ENCODE data around the gene HOXB13.

The HOXB13 gene

DNA sequence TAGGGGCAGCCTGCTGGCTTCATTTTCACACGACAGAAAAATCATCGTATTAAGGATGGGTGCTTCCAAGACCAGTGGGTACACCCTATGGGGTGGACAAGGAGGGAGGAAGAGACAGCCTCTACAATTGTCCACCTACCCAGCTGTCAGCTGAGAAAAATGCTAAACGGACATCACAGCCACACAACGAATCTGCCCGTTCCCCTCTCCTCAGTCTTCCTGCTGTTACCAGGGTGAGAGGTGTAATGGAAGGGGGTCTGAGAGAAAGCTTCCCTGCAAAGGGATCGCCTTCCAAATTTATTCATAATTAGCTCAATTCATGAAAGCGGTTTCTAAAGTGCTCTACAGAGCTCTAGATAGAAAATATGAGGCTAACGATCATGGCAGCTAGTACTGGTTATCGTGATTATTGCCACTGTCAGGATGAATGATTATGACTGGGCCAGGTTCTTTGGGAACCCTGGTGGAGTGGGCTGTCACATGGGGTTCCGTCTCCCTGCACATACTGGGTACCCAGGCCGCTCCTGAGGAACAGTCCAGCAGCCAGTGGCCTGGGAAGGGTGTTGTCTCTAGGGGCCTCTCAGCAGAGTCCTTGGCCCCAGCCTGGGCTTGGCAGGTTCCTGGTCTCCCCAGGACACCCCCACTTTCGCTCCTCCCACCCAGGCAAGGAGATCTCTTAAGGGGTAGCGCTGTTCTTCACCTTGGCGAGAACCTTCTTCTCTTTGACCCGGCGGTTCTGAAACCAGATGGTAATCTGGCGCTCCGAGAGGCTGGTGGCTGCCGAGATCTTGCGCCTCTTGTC, 2.2 kb downstream of the HOXB13 start:
- no peak for TF ChIP-seq ZNF274 (IDR thresholded peaks at IDR 0.05; ENCODE audit: low read depth, low read length)

DNA sequence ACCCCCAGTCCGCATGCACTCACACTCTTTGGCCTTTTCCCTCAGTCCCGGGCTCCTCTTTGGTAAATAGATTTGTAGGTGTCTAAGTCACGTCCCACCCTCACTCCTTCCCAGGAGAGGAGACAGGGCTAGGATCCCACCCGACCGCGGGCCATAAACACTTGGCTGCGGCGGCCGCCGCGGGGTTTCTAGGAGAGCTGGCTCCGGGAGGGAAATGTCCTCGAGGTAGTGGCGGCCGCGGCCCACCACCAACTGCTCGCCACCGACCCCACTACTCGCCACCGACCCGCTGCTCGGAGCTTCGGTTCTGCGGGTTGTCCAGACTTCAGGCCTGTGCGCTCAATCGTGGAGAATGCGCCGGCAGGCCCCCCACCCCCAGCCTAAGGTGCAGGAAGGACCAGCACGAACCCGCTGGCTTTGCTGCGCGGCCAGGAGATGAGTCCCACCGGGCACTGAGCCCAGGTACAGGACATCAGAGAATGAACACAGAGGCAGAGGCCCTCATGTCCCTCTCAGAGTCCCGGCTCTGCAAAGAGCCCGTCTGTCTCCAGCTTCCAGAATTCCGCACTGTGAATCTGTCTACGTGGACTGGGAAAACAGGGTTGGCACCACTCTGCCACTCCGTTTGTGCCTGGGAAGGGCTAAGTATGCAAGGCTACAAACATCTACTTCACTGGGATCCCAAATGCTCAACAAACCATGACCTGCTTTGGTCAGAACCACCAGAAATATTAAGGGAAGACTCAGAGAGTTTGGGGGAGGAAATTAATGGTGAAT, 3.1 kb downstream of the HOXB13 start:
- TF ChIP-seq ZNF274 (IDR thresholded peaks at IDR 0.05; ENCODE audit: low read depth, low read length), result no peak
- H3K4me3 ChIP-seq (ENCODE audit: low read length), result no peak overlapping the region

More for the DNA sequence above, 2.2 kb downstream of the HOXB13 start:
- no peak overlapping the region for H3K4me3 ChIP-seq (ENCODE audit: low read length)

GRCh38 chr17:48725004-48725287, 3.6 kb downstream of the HOXB13 start:
- no peak for TF ChIP-seq ZNF274 (IDR thresholded peaks at IDR 0.05; ENCODE audit: low read depth, low read length)
- H3K4me3 ChIP-seq (ENCODE audit: low read length), result no peak overlapping the region

- H3K4me3 ChIP-seq (ENCODE audit: low read length), result no peak overlapping the region
Measured at GRCh38 chr17:48724251-48725003, 4.1 kb downstream of the HOXB13 start.

DNA sequence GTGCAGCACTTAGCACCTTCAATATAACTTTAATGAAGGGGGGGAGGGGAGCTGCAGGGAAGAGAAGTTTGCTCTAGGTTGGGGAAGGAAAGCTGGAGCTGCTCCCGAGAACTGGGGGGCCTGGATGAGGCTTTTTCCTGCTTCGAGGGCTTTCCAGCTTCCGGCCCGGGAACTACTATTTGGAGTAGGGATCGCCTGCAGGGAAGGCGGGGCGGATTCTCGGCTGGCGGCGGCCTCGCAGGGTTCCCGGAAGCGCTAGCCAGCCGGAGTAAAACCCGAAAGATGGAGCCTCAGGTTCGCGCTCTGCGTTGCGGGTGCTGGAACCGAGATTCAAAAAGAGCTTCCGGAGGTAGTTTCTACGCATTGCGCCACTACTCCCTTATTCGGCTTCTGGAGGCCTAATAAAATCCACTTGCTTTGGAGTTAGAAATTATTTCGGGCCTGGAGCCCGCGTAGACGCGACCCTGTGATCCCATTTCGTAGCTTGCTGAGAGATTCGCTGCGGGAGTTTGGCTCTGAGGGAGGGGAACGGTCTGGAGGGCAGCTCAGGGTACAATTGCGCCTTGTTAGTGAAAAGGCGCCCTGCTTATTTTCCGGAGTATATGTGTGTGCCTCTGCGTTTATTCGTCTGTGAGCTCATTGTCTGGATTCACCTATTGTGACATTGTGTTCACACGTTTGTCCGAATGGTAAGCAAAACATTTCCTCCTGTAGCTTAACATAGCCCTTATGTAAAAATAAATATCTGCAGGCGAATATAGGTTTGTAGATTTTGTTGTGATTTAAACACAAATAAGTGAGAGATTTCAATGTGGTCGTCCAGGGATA, 4.9 kb downstream of the HOXB13 start:
- no peak for TF ChIP-seq ZNF274 (IDR thresholded peaks at IDR 0.05; ENCODE audit: low read depth, low read length)
- H3K4me3 ChIP-seq (ENCODE audit: low read length), result no peak overlapping the region; the same call in 1 of the 2 replicates

More at GRCh38 chr17:48724251-48725003, 4.1 kb downstream of the HOXB13 start:
- no peak for TF ChIP-seq ZNF274 (IDR thresholded peaks at IDR 0.05; ENCODE audit: low read depth, low read length)

DNA sequence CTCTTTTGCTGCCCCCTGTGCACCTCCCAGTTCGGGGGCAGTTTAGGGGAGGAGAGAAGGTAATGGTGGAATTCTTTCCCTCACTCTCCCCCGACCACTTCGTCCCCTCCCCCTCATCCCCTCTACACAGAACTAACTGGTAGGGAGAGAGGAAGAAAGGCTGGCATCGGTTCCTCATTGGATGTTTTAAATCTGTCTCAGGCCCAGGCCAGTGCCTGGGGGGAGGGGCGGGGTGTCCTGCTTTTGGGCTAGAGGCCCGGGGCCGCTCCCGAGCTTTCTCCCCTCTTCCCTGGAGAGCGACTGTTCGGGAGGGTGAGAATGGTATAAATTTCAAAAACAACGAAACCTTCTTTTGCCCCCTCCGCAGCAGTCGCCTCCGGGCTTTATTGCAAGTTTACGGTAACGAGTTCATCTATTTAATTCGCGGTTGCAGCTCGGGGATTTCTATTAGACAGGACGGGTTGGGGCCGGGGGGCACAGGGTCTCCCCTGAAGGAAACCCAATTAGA, 5.6 kb downstream of the HOXB13 start, which contains the start of gene PRAC2:
Gene PRAC2 (plus strand): TSS at position 271 of the 508 bp plus-strand sequence. CDS start 1,226 bp downstream, outside the sequence.
- no peak within 1 kb of the TSS; the same call in 1 of the 2 replicates for H3K4me3 ChIP-seq (ENCODE audit: low read length)
- TF ChIP-seq ZNF274 (IDR thresholded peaks at IDR 0.05; ENCODE audit: low read depth, low read length), result no peak

- H3K4me3 ChIP-seq (ENCODE audit: low read length), result no peak within 1 kb of the TSS; the same call in 1 of the 2 replicates
- no peak for TF ChIP-seq ZNF274 (IDR thresholded peaks at IDR 0.05; ENCODE audit: low read depth, low read length)
Measured at GRCh38 chr17:48722201-48722907, 6.2 kb downstream of the HOXB13 start, which contains the start of gene PRAC1. PRAC1 (minus strand) TSS chr17:48722518; CDS start chr17:48722392, 126 bp downstream.

DNA sequence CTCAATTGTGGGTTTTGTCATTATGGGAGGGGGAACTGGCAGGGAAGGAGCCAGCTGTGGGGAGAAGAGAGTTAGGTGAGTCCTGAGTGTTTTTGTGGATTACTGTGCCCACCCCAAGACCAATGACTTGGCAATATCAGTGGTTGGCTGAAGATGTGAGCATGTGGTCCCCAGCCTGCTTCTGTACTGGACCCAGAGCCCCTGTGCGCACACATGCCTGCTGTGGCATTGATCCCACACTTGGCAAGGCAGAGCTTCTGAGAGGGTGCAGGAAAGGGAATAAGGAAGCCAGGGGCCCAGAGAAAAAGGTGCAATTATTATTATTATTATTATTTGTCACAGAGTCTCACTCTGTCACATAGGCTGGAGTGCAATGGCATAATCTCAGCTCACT, 7.5 kb downstream of the HOXB13 start:
- no peak overlapping the region for H3K4me3 ChIP-seq (ENCODE audit: low read length)
- no peak for TF ChIP-seq ZNF274 (IDR thresholded peaks at IDR 0.05; ENCODE audit: low read depth, low read length)

DNA sequence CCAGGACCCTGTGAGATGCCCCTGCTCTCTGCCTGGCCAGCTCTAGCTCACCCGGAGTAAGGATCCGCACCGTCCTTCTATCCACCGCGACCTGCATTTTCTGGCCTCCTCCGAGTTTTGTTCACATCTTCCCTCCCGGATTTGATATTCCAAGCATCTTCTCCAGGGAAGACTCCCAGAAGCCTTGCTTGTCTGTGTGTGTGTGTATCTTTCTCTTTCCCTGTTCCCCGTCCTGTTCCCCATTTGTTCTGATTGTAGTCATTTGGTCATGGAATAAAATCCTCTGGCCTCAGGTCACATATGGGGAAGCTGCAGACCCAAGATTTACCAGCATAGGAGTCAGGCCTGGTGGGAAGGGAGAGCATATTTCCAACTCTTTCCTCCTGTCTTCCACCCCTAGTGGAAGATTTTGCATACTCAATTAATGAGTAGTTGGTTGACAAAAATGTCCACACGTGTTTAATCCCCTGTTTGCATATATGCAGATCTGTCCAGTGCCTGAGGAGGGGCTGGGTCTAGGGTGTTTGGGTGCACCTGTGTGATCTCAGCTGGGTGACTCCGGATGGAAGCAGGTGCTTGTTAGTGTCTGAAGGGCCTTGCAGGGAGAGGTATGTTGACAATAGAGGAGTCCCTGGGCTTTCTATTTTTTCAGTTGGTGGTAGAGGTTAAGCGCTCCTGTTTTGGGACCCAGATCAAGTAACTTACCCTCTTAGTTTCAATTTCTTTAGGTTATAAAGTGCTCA, 8.1 kb downstream of the HOXB13 start:
- no peak overlapping the region for H3K4me3 ChIP-seq (ENCODE audit: low read length)
- TF ChIP-seq ZNF274 (IDR thresholded peaks at IDR 0.05; ENCODE audit: low read depth, low read length), result no peak

DNA sequence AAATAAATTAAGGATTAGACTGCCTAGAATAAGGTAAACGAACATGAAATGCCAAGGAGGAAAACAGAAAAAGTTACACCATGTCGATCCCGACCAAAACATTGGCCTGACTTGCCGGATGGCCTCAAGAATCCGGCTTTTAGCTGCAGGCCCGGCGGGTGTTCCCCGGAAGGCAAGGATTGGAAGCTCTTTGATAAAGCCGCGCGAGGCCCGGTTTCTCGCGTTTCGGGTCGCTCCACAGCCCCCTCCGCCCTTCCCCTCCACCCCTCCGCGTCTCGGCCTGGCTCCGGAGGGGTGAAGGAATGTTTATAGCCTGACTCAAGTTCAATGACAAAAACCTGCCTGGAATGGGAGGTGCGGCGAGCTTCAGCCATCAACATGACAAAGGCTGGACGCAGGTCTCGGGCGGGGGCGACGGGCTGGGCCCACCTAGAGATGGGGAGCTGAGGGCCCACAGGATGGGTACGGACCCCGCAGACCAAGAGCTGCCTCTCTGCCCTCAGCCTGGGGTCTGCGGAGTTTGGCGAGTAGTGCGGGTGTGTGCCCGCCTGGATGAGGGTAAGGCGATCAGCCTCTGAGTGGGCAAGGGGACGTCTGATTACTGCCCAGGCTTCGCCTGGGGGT, 8.8 kb downstream of the HOXB13 start:
- TF ChIP-seq ZNF274 (IDR thresholded peaks at IDR 0.05; ENCODE audit: low read depth, low read length), result no peak

GRCh38 chr17:48718761-48719641, 9.5 kb downstream of the HOXB13 start:
- H3K4me3 ChIP-seq (ENCODE audit: low read length), result no peak overlapping the region
- no peak for TF ChIP-seq ZNF274 (IDR thresholded peaks at IDR 0.05; ENCODE audit: low read depth, low read length)

More for the DNA sequence above, 8.8 kb downstream of the HOXB13 start:
- H3K4me3 ChIP-seq (ENCODE audit: low read length), result no peak overlapping the region

Measured in GM08714 (cell line).